Measurements from ENCODE around the gene DNAJC13.
"Not testable (repeated sequence)": the region's sequence is repeated elsewhere in the genome, so short reads cannot be mapped to it uniquely, and the experiment has no call there.

The DNAJC13 gene, protein sequence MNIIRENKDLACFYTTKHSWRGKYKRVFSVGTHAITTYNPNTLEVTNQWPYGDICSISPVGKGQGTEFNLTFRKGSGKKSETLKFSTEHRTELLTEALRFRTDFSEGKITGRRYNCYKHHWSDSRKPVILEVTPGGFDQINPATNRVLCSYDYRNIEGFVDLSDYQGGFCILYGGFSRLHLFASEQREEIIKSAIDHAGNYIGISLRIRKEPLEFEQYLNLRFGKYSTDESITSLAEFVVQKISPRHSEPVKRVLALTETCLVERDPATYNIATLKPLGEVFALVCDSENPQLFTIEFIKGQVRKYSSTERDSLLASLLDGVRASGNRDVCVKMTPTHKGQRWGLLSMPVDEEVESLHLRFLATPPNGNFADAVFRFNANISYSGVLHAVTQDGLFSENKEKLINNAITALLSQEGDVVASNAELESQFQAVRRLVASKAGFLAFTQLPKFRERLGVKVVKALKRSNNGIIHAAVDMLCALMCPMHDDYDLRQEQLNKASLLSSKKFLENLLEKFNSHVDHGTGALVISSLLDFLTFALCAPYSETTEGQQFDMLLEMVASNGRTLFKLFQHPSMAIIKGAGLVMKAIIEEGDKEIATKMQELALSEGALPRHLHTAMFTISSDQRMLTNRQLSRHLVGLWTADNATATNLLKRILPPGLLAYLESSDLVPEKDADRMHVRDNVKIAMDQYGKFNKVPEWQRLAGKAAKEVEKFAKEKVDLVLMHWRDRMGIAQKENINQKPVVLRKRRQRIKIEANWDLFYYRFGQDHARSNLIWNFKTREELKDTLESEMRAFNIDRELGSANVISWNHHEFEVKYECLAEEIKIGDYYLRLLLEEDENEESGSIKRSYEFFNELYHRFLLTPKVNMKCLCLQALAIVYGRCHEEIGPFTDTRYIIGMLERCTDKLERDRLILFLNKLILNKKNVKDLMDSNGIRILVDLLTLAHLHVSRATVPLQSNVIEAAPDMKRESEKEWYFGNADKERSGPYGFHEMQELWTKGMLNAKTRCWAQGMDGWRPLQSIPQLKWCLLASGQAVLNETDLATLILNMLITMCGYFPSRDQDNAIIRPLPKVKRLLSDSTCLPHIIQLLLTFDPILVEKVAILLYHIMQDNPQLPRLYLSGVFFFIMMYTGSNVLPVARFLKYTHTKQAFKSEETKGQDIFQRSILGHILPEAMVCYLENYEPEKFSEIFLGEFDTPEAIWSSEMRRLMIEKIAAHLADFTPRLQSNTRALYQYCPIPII (N-terminal part only)

DNA sequence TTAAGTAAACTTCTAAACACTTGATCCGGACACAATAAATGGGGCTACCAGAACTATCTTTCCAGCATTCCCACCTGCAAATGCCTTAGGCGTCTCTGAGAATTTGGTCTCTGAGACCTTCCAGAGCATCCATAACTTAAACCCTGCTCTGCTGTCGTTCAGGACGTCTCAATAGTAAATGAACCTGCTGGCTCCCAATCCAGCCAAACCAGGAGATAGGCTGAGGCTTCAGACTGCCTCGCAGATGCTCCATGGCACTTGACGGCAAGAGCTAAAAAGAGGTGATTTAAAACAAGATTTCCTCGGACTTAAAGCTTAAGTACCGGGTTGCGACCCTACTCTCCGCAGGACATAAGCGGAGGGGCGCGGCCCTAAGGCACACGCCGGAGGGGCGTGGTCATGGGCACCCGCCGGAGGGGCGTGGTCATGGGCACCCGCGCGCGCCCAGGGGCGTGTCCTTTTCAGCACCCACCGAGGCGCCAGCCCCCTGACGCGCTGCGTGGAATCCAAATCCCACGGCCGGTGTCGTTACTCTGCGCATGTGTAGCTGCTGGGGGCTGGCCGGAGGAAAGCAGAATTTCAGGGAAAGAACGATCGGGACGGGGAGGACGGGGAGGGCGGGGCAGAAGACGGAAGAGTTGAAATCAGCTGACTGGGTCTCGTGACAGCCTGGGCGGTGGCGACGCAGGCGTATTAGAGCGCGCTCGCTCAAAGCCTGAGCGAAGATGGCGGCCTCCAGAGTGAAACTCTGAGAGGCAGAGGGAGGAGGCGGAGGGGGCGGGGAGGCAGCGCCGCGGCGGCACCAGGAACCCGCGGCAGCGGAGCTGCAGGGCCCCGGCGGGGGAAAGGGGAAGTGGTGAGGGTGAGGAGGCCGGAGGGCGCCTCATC, at the start of gene DNAJC13:
TSS of gene DNAJC13 (plus strand) at position 696 of the 888 bp plus-strand sequence. CDS start 17,049 bp downstream, outside the sequence.
- peak; percentile 94 for DNase-seq

DNA sequence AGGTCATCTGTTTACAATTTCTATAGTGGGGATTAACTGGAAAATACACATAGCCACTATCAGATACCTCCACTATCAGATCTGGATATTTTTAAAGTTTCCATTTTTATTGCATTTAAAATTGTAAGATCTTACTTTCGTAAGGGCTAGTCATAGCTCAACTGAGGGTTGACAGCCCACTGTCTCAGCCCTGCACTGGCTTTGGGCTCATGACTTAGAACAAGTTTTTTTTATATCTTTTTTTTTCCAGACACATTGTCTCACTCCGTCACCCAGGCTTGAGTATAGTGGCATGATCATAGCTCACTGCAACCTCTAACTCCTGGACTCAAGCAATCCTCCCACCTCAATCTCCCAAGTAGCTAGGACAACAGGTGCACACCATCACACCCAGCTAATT, 48.8 kb upstream of the DNAJC13 start:
- no peak for DNase-seq

DNA sequence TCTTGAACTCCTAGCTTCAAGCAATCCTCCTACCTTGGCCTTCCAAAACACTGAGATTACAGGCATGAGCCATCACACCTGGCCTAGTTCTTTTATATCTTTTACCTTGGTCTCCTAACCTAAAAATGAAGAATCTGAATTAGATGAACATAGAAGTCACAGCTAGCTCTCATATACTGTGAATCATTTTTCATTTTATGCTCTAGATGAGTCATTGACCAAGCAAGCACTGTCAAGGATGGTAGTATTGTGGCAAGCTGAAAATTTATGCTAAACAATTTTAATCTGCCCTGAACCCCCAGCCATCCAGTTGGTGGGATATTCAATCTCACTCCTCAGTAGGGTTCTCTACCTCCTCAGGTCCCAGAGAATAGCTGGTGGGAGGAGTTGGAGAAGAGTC, 48.3 kb upstream of the DNAJC13 start:
- no peak for DNase-seq

DNA sequence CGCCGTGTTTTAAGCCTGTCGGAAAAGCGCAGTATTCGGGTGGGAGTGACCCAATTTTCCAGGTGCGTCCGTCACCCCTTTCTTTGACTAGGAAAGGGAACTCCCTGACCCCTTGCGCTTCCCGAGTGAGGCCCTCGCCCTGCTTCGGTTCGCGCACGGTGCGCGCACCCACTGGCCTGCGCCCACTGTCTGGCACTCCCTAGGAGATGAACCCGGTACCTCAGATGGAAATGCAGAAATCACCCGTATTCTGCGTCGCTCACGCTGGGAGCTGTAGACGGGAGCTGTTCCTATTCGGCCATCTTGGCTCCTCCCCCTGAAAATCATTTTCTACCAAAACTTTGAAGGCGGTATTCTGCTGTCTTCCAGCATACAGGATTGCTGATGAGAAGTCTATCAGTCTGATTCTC, 40.4 kb upstream of the DNAJC13 start:
- DNase-seq, result not testable (repeated sequence)

DNA sequence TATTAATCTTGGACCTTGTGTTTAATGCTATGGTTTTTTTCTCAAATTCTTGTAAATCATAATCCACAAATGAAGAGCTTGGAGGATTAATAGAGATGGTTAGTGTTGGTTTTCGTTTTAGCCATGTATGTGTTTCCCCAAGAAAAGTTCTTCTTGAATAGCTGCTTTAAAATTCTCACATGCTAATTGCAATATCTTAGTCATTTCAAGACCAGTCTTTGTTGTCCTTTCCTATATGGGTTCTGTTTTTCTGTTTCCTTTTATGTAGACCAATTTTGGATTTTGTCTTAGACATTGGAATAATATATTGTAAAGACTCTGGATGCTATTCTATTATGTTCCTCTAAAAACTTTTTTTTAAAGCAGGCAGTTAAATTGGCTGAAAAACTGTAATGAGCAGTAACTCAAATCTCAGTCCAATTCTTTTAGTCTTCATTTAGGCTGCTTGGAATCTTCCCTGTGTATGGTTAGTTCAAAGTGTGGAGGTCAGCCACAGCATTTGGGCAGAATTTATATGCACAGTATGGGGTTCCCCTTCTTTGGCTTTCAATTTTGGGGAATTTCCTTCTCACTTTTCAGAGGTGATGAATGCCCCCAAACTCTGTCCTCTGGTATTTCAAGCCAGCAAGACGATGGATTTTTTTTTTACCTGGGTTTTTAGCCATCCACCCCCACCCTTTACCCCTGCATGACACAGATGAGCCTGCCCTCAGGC, 39.1 kb upstream of the DNAJC13 start:
- DNase-seq, result no peak

DNA sequence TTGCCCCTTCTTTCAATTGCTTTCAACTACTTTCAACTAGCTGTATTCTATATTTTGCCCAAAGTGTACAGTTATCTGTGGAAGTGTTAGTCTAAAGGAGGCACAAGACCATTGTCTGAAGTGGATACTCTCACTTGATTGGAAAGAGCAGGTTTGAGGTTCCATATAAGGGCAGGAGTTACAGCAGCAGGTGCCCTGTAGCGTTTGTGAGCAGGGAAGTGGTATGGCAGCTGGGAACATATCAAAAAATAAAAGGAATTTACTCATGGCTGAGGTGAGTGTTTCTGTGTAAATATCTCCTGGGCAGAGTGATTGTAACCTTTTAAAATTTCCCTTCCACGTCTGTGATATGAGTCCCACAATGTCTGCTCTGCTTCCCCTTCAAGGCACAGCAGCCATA, 38.5 kb upstream of the DNAJC13 start:
- no peak for DNase-seq

DNA sequence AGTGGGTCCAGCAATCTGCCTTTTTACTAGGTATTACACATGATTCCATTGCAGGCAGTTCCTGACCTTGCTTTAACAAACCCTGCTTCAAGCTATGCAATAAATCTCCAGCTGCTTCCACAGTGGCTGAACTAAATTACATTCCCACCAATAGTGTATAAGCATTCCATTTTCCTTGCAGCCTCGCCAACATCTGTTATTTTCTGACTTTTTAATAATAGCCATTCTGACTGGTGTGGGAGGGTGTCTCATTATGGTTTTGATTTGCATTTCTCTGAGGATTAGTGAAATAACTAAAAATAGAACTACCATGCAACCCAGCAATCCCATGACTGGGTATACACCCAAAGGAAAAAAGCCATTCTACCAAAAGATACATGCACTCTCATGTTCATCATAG, 36.4 kb upstream of the DNAJC13 start:
- DNase-seq, result no peak

DNA sequence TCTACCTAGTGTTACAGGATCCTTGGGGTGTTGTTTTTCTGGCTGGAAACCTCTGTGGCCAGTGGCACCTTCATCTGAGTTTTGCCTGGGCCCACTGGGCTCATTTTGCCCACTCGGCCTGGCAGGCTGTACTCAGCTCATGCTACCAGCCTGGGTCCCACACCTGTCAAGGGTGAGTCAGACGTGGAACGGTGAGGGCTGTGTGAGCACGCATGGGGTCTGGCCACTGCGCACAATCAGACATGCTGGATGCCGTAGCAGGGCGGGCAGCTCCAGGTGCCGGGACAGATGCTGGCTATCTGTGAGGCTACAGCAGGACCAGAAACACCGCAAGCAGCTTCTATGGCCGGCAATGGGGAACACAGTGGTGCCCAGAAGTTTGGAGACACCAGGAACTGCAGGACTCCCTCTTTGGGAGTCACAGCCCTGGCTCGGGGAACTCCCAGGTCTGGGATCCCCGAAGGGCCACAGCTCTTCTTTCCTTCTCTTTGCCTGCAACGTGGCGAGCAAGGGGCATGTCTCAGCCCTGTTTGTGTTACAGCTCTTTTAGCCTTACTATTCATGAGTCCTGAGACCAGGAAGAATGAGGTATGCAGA, 35.9 kb upstream of the DNAJC13 start:
- no peak for DNase-seq

DNA sequence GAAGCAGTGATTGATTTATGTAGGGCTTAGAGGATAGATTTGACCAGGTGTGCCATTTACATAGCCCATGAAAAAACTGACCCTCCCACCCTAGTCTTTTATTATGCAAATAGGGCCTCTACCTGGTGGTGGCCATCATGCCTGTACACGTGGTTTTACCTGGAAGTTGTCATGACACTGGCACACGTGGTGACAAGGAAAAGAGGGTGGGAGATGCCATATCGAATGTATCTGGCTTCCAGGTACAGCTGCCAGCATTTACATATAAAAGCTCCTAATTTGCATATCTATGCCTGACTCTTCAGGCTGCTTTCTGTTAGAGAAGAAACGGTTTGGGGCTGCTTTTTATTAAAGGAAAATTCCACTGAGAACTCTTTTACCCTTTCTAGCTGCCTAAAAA, 35.0 kb upstream of the DNAJC13 start:
- no peak for DNase-seq

DNA sequence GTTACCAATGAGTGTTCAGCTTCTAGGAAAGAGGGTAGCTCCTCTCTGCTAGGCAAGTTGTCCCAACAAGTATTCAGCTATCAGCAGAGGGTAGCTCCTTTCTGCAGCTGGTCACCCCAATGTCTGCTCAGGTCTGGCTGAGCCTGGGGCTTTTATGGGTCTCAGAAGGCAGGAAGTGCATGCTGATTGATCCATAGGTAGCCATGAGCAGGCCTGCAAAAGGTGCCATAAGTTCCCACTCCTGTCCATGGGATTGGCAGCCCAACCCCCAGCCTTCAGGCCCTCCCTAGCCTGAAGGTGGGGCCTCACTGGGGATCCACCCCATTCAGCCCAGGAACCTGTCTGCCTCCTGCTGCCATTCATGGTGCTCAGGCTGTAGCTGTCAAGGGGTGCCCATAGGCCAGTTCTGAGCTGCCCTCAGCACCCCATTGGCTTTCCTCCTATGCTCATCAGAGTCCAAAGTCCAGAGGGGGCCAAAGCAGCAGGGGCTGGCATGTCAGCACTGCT, 34.6 kb upstream of the DNAJC13 start:
- no peak for DNase-seq

DNA sequence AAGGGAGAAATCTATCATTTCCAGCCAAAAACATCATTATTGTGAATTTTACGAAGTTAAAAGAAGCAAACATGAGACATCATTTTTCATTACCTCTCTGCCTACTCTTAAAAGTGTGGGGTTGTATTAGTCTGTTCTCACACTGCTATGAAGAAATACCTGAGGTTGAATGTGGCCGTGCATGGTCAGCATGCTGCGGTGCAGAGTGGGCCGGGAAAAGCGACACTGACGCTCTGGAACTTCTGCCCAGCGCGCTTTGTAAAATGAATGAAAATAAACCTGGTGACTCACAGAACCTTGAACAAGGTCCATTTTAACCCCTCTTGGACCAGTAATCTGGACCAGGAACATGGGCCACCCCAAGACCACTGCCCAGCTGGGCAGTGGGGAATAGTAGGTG, 31.0 kb upstream of the DNAJC13 start:
- DNase-seq, result no peak

DNA sequence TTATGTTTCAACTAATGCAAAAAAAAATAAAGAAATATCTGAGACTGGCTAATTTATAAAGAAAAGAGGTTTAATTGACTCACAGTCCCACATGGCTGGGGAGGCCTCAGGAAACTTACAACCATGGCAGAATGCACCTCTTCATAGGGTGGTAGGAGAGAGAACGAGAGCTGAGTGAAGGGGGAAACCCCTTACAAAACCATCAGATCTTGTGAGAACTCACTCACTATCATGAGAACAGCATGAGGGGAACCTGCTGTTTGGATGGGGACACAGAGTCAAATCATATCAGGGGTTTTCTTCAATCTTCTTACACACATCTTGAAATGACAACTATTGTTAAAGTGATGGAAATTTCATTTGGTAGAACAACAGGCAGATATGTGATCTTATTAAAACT, 24.6 kb upstream of the DNAJC13 start:
- not testable (repeated sequence) for DNase-seq

DNA sequence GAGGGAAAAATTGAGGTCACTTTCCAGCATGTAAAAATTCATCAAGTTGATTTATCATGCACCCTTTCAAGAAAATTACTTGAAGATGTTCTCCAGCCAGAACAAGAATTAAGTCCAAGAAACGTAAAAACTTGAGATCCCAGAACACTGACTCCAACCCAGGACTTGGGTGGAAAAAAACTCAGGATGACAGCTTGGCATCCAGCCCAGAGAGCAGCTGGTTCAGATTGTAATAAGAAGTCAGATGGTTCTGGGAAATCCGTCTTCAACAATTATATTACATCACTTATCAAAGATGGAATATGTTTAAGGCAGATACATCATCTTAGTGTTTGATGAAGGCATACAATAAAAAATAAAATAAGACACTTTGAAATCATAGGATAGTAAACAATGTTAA, 23.0 kb upstream of the DNAJC13 start:
- no peak for DNase-seq

DNA sequence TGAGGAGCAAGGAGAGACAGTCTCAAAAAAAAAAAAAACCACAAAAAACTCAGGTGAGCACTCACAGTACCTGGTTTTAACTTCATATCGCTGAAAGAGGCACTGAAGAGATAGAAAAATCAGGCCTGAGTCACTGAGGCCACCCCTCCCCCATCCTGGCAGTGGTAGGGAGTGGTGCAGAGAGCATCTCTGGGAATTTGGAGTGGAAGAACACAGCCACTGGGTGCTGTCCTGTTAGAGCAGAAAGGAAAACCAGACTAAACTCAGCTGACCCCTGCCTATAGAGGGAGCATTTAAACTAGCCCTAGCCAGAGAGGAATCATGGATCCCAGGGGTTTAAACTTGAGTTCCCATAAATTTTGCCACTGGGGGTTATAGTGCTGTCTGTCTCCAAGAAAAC, 22.2 kb upstream of the DNAJC13 start:
- DNase-seq, result no peak

DNA sequence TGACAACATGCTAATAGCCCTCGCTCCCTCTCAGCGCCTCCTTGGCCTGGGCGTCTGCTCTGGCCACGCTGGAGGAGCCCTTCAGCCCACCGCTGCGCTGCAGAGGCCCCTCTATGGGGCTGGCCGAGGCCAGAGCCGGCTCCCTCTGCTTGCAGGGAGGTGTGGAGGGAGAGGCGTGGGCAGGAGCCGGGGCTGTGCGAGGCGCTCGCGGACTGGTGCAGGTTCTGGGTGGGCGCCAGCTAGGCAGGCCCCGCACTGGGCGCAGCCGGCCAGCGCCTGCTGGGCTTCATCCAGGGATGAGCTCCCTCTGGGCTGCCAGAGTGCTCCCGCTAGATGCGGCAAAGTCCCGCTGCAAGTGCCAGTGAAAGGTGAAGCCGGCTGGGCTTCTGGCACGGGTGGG, 21.0 kb upstream of the DNAJC13 start:
- no peak for DNase-seq

DNA sequence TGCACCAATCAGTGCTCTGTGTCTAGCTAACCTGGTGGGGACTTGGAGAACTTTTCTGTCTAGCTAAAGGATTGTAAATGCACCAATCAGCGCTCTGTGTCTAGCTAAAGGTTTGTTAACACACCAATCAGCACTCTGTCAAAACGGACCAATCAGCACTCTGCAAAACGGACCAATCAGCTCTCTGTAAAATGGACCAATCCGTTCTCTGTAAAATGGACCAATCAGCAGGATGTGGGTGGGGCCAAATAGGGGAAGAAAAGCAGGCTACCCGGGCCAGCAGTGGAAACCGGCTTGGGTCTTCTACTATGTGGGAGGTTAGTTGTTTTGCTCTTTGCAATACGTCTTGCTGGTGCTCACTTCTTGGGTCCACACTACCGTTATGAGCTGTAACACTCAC, 20.5 kb upstream of the DNAJC13 start:
- DNase-seq, result not testable (repeated sequence)

DNA sequence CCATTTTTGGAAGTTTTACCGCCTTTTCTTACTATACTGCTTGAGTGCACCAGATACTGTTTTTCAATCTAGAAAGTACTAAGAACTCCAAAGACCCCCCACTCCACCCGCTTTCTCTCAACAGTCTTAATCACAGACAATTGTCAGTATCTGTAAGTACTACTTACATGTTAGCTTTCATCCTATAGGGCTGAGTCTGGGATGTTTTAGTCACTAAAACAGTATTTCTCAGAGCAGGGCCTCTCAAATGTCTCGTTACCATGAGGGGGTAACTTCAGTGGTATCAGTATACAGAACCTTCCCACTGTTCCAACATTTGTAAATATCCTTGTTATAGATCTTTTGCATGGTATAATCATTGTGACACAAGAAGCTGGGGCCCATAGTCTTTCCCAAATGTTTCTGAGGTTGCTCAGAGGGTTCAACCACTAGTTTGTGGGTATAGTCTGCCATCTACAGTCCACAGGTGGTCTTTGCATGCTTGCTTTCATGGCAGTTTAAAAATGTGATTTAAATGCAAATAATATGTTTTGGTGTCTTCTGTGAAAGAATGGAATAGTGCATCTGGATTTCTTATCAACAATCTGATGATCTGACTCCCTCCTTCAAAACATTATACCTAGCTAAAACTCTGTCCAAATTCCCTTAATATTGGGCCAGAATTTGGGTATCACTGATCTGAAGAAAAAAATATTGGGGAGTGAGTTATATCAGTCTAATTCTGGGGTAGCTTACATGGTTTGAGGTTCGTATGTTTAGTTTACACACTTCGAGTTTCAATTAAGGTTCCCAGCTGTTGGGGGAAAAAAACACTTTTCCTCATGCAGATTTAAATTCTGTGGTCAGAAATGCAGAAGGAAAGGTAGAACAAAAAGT, 18.0 kb upstream of the DNAJC13 start:
- peak; percentile 24 for DNase-seq

DNA sequence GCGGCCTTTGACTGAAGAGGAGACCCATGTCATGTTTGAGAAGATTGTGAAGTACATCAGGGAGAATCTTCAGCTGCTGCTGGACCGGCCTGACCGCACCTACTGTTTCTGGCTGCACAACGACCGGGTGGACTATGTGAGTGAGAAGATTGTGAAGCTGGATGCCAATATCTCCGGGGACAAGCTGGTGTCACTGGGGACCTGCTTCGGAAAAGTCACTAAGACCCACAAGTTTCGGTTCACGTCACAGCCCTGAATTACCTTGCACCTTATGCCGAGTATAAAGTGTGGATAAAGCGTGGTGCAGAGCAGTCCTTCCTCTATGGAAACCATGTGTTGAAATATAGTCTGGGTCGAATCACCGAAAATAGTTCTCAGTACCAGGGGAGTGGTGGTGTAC, 16.0 kb upstream of the DNAJC13 start:
- no peak for DNase-seq

DNA sequence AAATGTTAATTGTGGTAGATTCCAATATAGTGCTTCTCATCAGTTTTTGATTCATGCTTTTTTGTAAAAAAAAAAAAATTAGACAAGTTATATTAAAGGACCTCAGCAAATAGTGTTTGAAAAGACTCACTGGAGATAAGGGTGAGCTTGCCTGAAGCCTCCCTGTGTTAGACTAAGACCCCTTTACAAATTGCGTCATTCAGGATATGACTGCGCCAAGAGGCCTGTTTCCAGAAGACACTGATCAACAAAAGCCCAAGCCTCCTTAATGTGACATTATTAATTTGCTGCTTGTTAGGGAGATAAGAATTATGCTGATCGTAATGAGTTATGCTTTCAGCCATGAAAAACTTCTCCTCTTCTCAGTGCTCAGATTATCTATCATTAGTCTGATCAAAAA, 13.0 kb upstream of the DNAJC13 start:
- no peak for DNase-seq

DNA sequence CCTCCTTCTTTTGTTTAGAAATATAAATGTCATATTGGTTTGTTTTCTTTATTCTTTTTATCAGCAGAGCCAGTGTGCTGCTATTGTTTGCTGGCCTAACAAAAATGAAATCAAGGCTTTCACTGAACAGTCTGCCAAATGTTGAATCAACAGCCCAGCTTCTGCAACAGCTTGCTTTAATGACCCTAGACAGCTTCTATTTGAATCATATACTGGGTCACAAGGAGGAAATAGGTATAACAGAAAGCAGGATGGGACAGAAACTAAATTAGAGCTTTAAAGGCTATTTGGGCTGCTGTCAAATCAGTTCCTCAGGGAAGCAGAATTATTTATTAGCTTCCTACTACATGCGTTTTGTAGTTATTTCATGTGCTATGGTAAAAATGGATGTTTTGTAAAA, 12.1 kb upstream of the DNAJC13 start:
- DNase-seq, result no peak
